CD4-positive, alpha-beta memory T cell (primary cell): ENCODE data around the gene PELO. TPM values are rescaled to one million over a fixed set of nuclear protein-coding genes. Genes with fewer than 3 reads are reported as not detected.

Source experiments
- CTCF ChIA-PET: fragments of 350-600 bp; sonication (Branson Sonifier 250); formaldehyde crosslinking; loops from one replicate; lab custom pipeline; 2021; ENCODE audit warnings: inconsistent platforms; ENCODE audit not compliant: partially characterized antibody; lab: Charles Lee
- POLR2A ChIA-PET: fragments of 350-600 bp; sonication (Branson Sonifier 250); formaldehyde crosslinking; loops from one replicate; lab custom pipeline; 2021; ENCODE audit not compliant: partially characterized antibody; lab: Charles Lee
- DNase-seq, 5 donors: peaks; one replicate each; pipeline versions ENCODE4 v3.0.0 to v3.0.0-alpha.2; 2020 to 2022; ENCODE audit warnings: mixed read lengths in 1 of 5
- H3K27ac ChIP-seq: one replicate; pipeline ENCODE4 v1.7.0; 2013; ENCODE audit warnings: low read depth, low read length
- H3K27me3 ChIP-seq: 2 replicates; pipeline ENCODE4 v1.7.0; 2013; ENCODE audit warnings: mild to moderate bottlenecking, low read length, moderate library complexity; ENCODE audit not compliant: insufficient read depth
- H3K36me3 ChIP-seq: 2 replicates; pipeline ENCODE4 v1.7.0; 2013; ENCODE audit warnings: mild to moderate bottlenecking, low read length, moderate library complexity; ENCODE audit not compliant: insufficient read depth
- H3K4me1 ChIP-seq: 2 replicates; pipeline ENCODE4 v1.7.0; 2013; ENCODE audit warnings: mild to moderate bottlenecking, low read length, moderate library complexity; ENCODE audit not compliant: insufficient read depth
- H3K4me3 ChIP-seq, 2 donors: one replicate each; pipeline ENCODE4 v1.7.0; 2013; ENCODE audit warnings: low read length in 2 of 2, mild to moderate bottlenecking in 1 of 2
- H3K9me3 ChIP-seq, 2 donors: one replicate each; pipeline ENCODE4 v1.7.0; 2013; ENCODE audit warnings: low read length in 2 of 2, control low read depth in 1 of 2; ENCODE audit not compliant: control insufficient read depth in 1 of 2
- H3K27ac Mint-ChIP-seq, 7 donors: one replicate each; pipeline ENCODE4 v1.8.0; 2020 to 2021; ENCODE audit warnings: mixed read lengths in 7 of 7, mild to moderate bottlenecking in 6 of 7, inconsistent platforms in 3 of 7, moderate library complexity in 3 of 7
- H3K27me3 Mint-ChIP-seq, 2 donors: one replicate each; pipeline ENCODE4 v1.8.0; 2020 to 2021; ENCODE audit warnings: mixed read lengths in 2 of 2
- H3K36me3 Mint-ChIP-seq, 2 donors: one replicate each; pipeline ENCODE4 v1.8.0; 2020 to 2021; ENCODE audit warnings: mixed read lengths in 2 of 2, inconsistent platforms in 1 of 2, mild to moderate bottlenecking in 1 of 2
- H3K4me1 Mint-ChIP-seq, 4 donors: one replicate each; pipeline ENCODE4 v1.8.0; 2020 to 2021; ENCODE audit warnings: mixed read lengths in 4 of 4, mild to moderate bottlenecking in 1 of 4
- H3K4me3 Mint-ChIP-seq, 8 donors: one replicate each; pipeline ENCODE4 v1.8.0; 2020 to 2021; ENCODE audit warnings: mixed read lengths in 8 of 8, mild to moderate bottlenecking in 7 of 8, moderate library complexity in 6 of 8, inconsistent platforms in 3 of 8
- H3K9me3 Mint-ChIP-seq, 8 donors: one replicate each; pipeline ENCODE4 v1.8.0; 2020 to 2021; ENCODE audit warnings: mixed read lengths in 8 of 8, mild to moderate bottlenecking in 5 of 8, inconsistent platforms in 3 of 8, moderate library complexity in 1 of 8
- intact Hi-C: fragments of 100-400 bp; cut with micrococcal nuclease; formaldehyde crosslinking; loops from one replicate; pipeline ENCODE4 v1.15.1; 2023
- polyA plus RNA-seq, 2 donors: library from polyadenylated mRNA; unstranded; fragments of 300-500 nt; fragmentation: Illumina TruSeq; gene quantifications; one replicate each; pipeline ENCODE4 v1.2.3, GENCODE V29; 2021
- total RNA-seq, 2 experiments: library from RNA; stranded (reverse); gene quantifications; one replicate each; pipeline ENCODE4 v1.2.3, GENCODE V29; 2021

PELO gene
- total and polyA plus RNA-seq, 4 experiments from 2014 or later = 5.7 to 12.4 (median 10.1) TPM

- Mint-ChIP-seq H3K9me3 (peaks cover 0 to 2% (median 0%) of the 10 kb centered on the region in 8 donors), H3K36me3 (no peaks in the 10 kb centered on the region), H3K27ac (no peak overlapping the region), H3K27me3 (no peaks in the 10 kb centered on the region), H3K4me3 (no peak overlapping the region), H3K4me1 (peaks cover 0 to 5% (median 1%) of the 10 kb centered on the region in 4 donors)
- Histone ChIP-seq H3K36me3 (no peaks in the 10 kb centered on the region), H3K27ac (no peak overlapping the region), H3K9me3 (no peaks in the 10 kb centered on the region), H3K4me1 (no peaks in the 10 kb centered on the region), H3K27me3 (no peaks in the 10 kb centered on the region), H3K4me3 (no peak overlapping the region)
- no peak for DNase-seq
- CTCF ChIA-PET = interaction anchor here (1.1 kb wide), 1 partner anchor 64 kb away, joined by 4 read pairs; no protein-coding TSS in a partner anchor
- intact Hi-C loops = no loop called here
- POLR2A ChIA-PET = interaction anchor here (1.6 kb wide), 1 partner anchor 33 kb away, joined by 4 read pairs; no protein-coding TSS in a partner anchor
These were observed 29.7 kb upstream of the PELO start for GRCh38 chr5:52758014-52758413.

GRCh38 chr5:52759331-52759730 is 28.4 kb upstream of the PELO start:
- POLR2A ChIA-PET = interaction anchor here (1.3 kb wide), 3 partner anchors 15 to 40 kb away, joined by 3 to 4 read pairs (median 3); no protein-coding TSS in a partner anchor
- Histone ChIP-seq H3K27me3 (no peaks in the 10 kb centered on the region), H3K36me3 (no peaks in the 10 kb centered on the region)

GRCh38 chr5:52760695-52761366 is 26.9 kb upstream of the PELO start:
- POLR2A ChIA-PET = no interaction called here
- Mint-ChIP-seq H3K4me3 (no peak overlapping the region), H3K9me3 (peaks cover 0 to 2% (median 0%) of the 10 kb centered on the region in 8 donors), H3K27ac (no peak overlapping the region), H3K4me1 (peaks cover 0 to 5% (median under 1%) of the 10 kb centered on the region in 4 donors), H3K27me3 (no peaks in the 10 kb centered on the region), H3K36me3 (no peaks in the 10 kb centered on the region)
- no peaks in the 10 kb centered on the region for H3K9me3 ChIP-seq
- no peak for DNase-seq
- intact Hi-C loops = no loop called here
- H3K36me3 ChIP-seq = no peaks in the 10 kb centered on the region
- CTCF ChIA-PET = no interaction called here
- H3K4me1 ChIP-seq = no peaks in the 10 kb centered on the region
- H3K4me3 ChIP-seq = no peak overlapping the region
- no peak overlapping the region for H3K27ac ChIP-seq
- no peaks in the 10 kb centered on the region for H3K27me3 ChIP-seq

More at GRCh38 chr5:52759331-52759730, 28.4 kb upstream of the PELO start:
- no peak for DNase-seq
- intact Hi-C loops = no loop called here
- Mint-ChIP-seq H3K27ac (no peak overlapping the region), H3K27me3 (no peaks in the 10 kb centered on the region), H3K9me3 (peaks cover 0 to 1% (median 0%) of the 10 kb centered on the region in 8 donors), H3K36me3 (no peaks in the 10 kb centered on the region), H3K4me1 (peaks cover 0 to 5% (median 1%) of the 10 kb centered on the region in 4 donors), H3K4me3 (no peak overlapping the region)
- CTCF ChIA-PET = interaction anchor here (0.7 kb wide), 1 partner anchor 65 kb away, joined by 3 read pairs; no protein-coding TSS in a partner anchor
- Histone ChIP-seq H3K4me3 (no peak overlapping the region), H3K4me1 (no peaks in the 10 kb centered on the region), H3K27ac (no peak overlapping the region), H3K9me3 (no peaks in the 10 kb centered on the region)

- Mint-ChIP-seq H3K27me3 (peaks cover 0 to 2% of the 10 kb centered on the region in 2 donors), H3K9me3 (peaks cover 0 to 2% (median 0%) of the 10 kb centered on the region in 8 donors), H3K36me3 (no peaks in the 10 kb centered on the region), H3K27ac (no peak overlapping the region), H3K4me3 (no peak overlapping the region), H3K4me1 (peaks cover 10 to 17% (median 12%) of the 10 kb centered on the region in 4 donors)
- ChIA-PET CTCF (interaction anchor here (0.9 to 2.2 kb wide), 4 partner anchors 42 to 148 kb away, joined by 3 to 9 read pairs (median 5); no protein-coding TSS in a partner anchor), POLR2A (interaction anchor here (0.9 to 1.5 kb wide), 2 partner anchors 8 to 32 kb away, joined by 4 to 6 read pairs; no protein-coding TSS in a partner anchor)
- H3K27me3 ChIP-seq = no peaks in the 10 kb centered on the region
- no peak for DNase-seq
- no peak overlapping the region for H3K4me3 ChIP-seq
- intact Hi-C loops = no loop called here
- no peaks in the 10 kb centered on the region for H3K36me3 ChIP-seq
- no peaks in the 10 kb centered on the region for H3K9me3 ChIP-seq
- no peak overlapping the region for H3K27ac ChIP-seq
- H3K4me1 ChIP-seq = peaks cover 14% of the 10 kb centered on the region
These were observed 20.4 kb upstream of the PELO start for GRCh38 chr5:52767217-52767743.

- CTCF ChIA-PET = interaction anchor here (0.9 to 2.2 kb wide), 4 partner anchors 43 to 148 kb away, joined by 3 to 9 read pairs (median 5); no protein-coding TSS in a partner anchor
These were observed 19.8 kb upstream of the PELO start for GRCh38 chr5:52767766-52768480.

GRCh38 chr5:52769061-52769460 is 18.7 kb upstream of the PELO start:
- intact Hi-C loops = no loop called here
- H3K4me3 Mint-ChIP-seq = peak overlapping the region in 1 of 8 donors; percentile 10
- H3K27me3 Mint-ChIP-seq = peaks cover 0 to 2% of the 10 kb centered on the region in 2 donors
- H3K36me3 Mint-ChIP-seq = no peaks in the 10 kb centered on the region
- CTCF ChIA-PET = no interaction called here
- Histone ChIP-seq H3K36me3 (no peaks in the 10 kb centered on the region), H3K27me3 (no peaks in the 10 kb centered on the region), H3K4me3 (no peak overlapping the region), H3K4me1 (peaks cover 31% of the 10 kb centered on the region), H3K27ac (no peak overlapping the region), H3K9me3 (no peaks in the 10 kb centered on the region)
- no peak for DNase-seq
- H3K9me3 Mint-ChIP-seq = peaks cover 0 to 2% (median 0%) of the 10 kb centered on the region in 8 donors
- POLR2A ChIA-PET = no interaction called here
- H3K27ac Mint-ChIP-seq = peak overlapping the region in 1 of 7 donors; percentile 70
- H3K4me1 Mint-ChIP-seq = peaks cover 21 to 30% (median 26%) of the 10 kb centered on the region in 4 donors

More at GRCh38 chr5:52767766-52768480, 19.8 kb upstream of the PELO start:
- Mint-ChIP-seq H3K9me3 (peaks cover 0 to 2% (median 0%) of the 10 kb centered on the region in 8 donors), H3K27ac (no peak overlapping the region), H3K4me1 (peaks cover 17 to 23% (median 18%) of the 10 kb centered on the region in 4 donors), H3K27me3 (peaks cover 0 to 2% of the 10 kb centered on the region in 2 donors), H3K36me3 (no peaks in the 10 kb centered on the region), H3K4me3 (no peak overlapping the region)
- Histone ChIP-seq H3K36me3 (no peaks in the 10 kb centered on the region), H3K27me3 (no peaks in the 10 kb centered on the region), H3K4me1 (peaks cover 20% of the 10 kb centered on the region), H3K9me3 (no peaks in the 10 kb centered on the region), H3K27ac (no peak overlapping the region), H3K4me3 (no peak overlapping the region)
- intact Hi-C loops = no loop called here
- POLR2A ChIA-PET = interaction anchor here (0.9 kb wide), 1 partner anchor 32 kb away, joined by 4 read pairs; no protein-coding TSS in a partner anchor
- no peak for DNase-seq
